Omental fat pad (tissue), 4 donors: ENCODE results near the gene GNRHR. TPM values are rescaled to one million over a fixed set of nuclear protein-coding genes. Genes with fewer than 3 reads are reported as not detected.
A peak's percentile ranks its signal among the peaks of the same experiment; 100 is the strongest.
"Not testable (repeated sequence)": the region's sequence is repeated elsewhere in the genome, so short reads cannot be mapped to it uniquely, and the experiment has no call there.

Experiments
- ATAC-seq: fragments of 150-250 bp; one replicate; pipeline ENCODE4 v1.9.1; 2016; ENCODE audit warnings: mild to moderate bottlenecking, moderate library complexity; ENCODE audit not compliant: low FRiP score
- DNase-seq: peaks from one replicate; pipeline ENCODE4 v3.0.0-alpha.2; 2019; ENCODE audit warnings: low spot score
- CTCF ChIP-seq, 3 donors: fragments of 450-650 bp; IDR thresholded peaks; one replicate each; pipeline ENCODE4 v1.5.1; 2016 to 2017; ENCODE audit warnings: antibody characterized with exemption in 3 of 3, mild to moderate bottlenecking in 3 of 3, moderate library complexity in 2 of 3
- total RNA-seq, 4 donors: library from RNA; depleted of rRNA; stranded (reverse); fragments of >200 nt; gene quantifications; one replicate each; pipeline ENCODE4 v1.1.0, GENCODE V29; 2016

The GNRHR gene
- total RNA-seq, 4 donors from 2014 or later, result not detected

DNA sequence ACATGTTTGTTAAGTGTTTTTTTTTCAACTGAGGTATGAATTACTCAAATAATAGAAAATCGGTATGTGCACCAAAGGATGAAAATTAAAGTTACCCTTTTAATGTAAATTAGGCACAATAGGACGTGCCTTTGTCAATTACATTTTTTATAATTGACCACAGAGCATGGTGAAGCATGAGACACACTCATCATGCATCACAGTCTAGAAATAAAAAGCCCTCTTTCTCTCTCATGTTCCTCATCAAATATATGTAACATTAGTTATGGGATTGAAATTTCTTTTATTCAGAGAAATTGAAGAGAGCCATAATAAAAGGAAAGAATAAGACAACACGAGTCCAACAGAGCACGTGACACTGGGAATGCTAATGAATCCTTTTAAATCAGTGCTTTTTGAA, 3.5 kb downstream of the GNRHR start:
- ATAC-seq (no peak), DNase-seq (no peak)
- no peak for TF ChIP-seq CTCF (IDR thresholded peaks at IDR 0.05)

DNA sequence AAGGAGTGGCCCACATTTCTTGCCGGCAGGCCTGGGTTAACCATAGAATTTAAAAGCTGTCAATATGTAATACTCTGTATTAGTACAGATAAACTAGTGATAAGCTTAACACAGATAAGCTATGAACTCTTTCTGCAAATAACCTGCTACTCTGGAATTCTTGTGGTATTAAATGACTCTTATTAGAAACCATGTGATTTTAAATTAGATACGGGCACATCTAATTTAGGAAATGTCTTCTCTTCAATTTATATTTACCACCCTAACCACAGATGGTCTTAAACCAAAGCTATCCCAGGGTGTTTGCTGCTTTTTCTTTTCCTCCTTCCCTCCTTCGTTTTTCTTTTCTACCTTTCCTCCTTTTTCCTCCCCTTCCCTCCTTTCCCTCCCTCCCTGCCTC, 4.9 kb downstream of the GNRHR start:
- ATAC-seq (no peak), DNase-seq (no peak)
- no peak for TF ChIP-seq CTCF (IDR thresholded peaks at IDR 0.05)

DNA sequence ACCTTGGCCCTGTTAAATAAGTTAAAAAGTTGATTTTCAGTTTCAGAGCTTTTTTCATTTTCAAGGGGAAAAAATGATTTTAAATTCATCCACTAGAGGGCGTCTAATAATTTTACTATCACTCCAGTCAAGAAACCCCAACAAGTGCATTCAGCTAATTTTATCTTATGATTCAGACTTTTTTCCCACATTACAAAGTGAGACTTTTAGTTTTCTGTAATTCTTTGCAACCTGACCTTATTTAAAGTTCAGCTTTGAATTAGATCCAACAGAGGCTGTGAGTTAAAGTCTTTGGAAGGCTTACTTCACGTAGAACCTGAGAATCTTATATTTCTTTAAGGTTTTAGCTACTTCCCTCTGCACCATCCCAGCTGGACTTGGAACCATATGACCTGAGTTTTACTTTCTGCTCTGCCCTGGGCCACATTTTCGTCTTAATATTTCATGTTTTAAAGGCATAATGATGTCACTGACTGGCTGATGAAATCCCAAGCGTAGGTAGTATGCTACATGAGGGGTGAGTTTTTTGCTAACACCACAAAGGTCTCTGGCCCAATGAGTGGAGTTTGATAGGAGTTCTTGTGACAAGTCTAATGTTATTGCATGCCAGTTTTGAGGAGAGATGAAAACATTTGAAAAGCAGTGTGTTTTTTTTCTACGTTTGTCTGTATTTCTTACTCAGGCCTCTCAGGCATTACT, 7.2 kb downstream of the GNRHR start:
- peak; percentile 48 for ATAC-seq
- DNase-seq, result no peak
- no peak for TF ChIP-seq CTCF (IDR thresholded peaks at IDR 0.05)

- ATAC-seq, result no peak
- DNase-seq, result no peak
- no peak for TF ChIP-seq CTCF (IDR thresholded peaks at IDR 0.05)
These were observed 9.5 kb downstream of the GNRHR start for GRCh38 chr4:67744561-67745283.

- DNase-seq (no peak), ATAC-seq (no peak)
- TF ChIP-seq CTCF (IDR thresholded peaks at IDR 0.05), result no peak
These were observed 11.0 kb downstream of the GNRHR start for GRCh38 chr4:67743194-67743593.

GRCh38 chr4:67736262-67736661, 17.9 kb downstream of the GNRHR start:
- ATAC-seq (no peak), DNase-seq (no peak)
- TF ChIP-seq CTCF (IDR thresholded peaks at IDR 0.05), result no peak

DNA sequence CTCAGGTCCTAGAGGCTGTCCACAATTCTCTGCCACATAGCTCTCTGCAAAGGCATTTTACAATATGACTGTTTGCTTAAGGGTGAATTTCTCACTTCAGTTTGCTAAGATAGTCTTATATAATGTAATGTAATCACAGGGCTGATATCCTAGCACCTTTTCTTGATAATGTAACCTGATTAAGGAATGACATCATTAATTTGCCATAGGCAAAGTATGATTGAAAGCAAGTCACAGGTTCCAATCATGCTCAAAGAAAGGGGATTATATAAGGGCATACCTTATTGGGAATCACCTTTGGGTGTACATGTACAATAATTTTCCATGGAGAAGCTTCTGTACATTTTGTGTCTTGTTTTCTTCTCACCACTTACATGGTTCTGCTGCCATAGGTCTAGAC, 18.9 kb downstream of the GNRHR start:
- TF ChIP-seq CTCF (IDR thresholded peaks at IDR 0.05), result no peak
- DNase-seq, result no peak
- ATAC-seq, result no peak

DNA sequence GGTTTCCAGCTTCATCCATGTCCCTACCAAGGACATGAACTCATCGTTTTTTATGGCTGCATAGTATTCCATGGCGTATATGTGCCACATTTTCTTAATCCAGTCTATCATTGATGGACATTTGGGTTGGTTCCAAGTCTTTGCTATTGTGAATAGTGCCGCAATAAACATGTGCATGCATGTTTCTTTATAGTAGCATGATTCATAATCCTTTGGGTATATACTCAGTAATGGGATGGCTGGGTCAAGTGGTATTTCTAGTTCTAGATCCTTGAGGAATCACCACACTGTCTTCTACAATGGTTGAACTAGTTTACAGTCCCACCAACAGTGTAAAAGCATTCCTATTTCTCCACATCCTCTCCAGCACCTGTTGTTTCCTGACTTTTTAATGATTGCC, 23.7 kb downstream of the GNRHR start:
- DNase-seq, ATAC-seq: not testable (repeated sequence)
